Activated CD4-positive, CD25-positive, alpha-beta regulatory T cell treated with anti-CD3 and anti-CD28 coated beads, Interleukin-2, amount 50 U/mL, for 16 hours (primary cell): ENCODE data around the gene COL4A6.
"Not testable (repeated sequence)": the region's sequence is repeated elsewhere in the genome, so short reads cannot be mapped to it uniquely, and the experiment has no call there.

Source experiments
- DNase-seq: peaks from one replicate; pipeline ENCODE4 v3.0.0-alpha.2; 2020; ENCODE audit warnings: low read depth, low spot score

COL4A6 gene

DNA sequence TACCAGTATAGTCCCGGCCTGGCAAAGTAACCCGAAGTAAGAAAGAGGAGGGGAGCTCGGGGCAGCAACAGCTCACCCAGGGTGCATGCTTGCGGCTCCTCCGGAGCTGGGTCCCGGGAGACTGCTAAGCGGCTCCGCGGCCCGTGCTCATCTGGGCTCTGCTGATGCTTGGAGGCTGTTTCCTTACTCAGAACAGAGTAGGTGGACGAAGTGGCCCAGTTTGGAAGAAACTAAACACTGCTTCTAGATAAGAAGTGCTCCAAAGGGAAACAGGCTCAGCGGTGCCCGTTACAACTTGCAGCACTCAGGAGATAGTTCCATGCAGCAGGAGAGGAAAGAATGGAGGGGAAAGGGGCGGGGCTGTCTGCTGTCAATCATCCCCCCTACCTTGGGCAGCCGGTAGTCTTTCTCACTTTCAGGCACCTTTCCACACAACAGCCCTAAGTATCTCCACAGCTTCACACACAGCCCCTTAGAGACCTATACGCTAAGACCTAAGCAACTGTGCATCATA, at the start of gene COL4A6:
Gene COL4A6 (minus strand): TSS at position 313 of the 514 bp plus-strand sequence. CDS start 226 bp downstream, at position 87.
- no peak for DNase-seq

DNA sequence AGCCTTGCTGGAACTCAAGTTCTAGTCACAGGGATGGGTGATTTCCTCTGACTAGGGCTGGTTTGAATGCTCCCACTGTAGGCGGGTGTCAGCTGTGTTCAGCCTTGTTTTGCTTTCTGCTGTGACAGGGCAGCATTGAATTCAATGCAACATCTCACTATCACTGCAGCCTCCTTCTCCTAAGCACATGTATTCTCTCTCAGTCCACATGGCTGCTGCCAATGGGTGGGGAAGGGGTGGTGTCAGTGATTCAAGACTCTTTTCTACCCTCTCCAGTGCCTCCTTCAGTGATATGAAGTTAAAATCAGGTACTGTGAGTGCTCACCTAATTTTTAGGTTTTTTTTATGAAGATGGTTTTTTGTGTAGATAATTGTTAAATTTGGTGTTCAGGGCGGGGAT, 47.7 kb upstream of the COL4A6 start:
- DNase-seq, result no peak

- DNase-seq, result no peak
Measured at GRCh38 chrX:108484251-108484650, 46.0 kb upstream of the COL4A6 start.

GRCh38 chrX:108481528-108481927, 43.3 kb upstream of the COL4A6 start:
- DNase-seq, result not testable (repeated sequence)

DNA sequence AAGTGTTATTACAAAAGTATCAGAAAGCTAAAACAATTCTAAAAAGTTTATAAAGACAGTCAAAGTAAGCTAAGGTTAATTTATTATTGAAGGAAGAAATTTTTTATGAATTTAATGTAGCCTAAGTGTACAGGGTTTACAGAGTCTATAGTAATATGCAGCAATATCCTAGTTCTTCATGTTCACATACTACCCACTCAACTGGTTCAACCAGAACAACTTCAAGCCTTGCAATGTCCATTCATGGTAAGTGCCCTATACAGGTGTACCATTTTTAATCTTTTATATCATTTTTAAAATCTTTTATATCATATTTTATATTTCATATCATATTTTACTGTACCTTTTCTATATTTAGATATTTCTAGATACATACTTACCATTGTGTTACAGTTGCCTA, 35.8 kb upstream of the COL4A6 start:
- DNase-seq, result no peak

DNA sequence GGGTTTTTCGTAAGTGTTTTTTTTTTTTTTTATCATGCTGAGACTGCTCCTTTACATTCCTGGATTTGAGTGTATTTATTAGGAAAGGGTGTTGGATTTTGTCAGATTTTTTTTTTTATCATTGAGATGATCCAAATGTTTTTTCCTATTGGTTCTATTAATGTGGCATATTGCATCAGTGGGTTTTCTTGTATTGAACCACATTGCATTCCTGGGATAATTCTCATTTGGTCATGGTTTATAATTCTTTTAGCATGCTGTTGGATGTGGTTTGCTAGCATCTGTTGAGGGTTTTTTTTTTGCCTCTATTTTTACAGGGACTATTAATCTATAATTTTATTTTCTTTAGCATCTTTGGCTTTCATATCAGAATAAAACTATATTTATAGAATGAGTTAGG, 30.3 kb upstream of the COL4A6 start:
- DNase-seq, result no peak

DNA sequence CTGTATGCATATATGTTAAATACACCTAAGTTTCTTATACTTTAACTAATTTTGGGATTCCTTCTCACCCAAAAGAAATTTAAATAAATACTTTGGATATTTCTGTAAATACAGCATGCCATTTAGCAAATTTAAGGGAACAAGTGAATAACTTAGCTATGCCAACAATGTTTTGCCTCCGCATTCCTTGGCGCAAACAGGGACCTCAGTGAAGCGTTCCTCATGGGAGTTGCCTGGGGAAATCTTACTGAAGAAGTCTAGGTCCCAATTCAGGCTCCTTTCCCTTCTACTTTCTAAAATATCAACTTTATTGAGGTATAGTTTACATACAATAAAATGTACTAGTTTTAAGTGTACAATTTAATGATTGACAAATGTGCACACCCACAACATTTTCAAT, 26.4 kb upstream of the COL4A6 start:
- DNase-seq, result no peak

DNA sequence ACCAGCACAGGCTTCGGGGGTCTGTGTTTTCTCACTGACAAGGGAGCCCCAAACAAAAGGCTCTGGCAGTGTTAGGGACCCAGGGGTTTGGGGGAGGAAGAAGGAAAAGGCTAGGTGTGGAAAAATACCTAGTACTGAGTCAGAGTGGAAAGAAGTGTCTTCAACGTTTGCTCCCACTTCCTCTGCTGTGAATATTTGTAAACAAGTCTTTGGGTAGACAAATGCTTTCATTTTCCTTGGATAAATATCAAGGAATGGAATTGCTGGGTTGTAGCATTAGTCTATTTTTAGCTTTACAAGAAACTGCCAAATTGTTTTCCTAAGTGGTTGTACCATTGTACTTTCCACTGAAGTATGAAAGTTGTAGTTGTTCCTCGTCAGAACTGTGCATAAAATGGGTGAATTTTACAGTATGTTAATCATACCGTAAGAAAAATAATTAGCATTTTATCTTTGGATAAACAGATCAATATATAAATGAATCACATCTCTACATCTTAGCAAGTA, 18.8 kb upstream of the COL4A6 start:
- no peak for DNase-seq

- DNase-seq, result no peak
Measured at GRCh38 chrX:108453841-108454240, 15.6 kb upstream of the COL4A6 start.

GRCh38 chrX:108447303-108447702, 9.1 kb upstream of the COL4A6 start:
- no peak for DNase-seq

GRCh38 chrX:108442901-108443464, 4.8 kb upstream of the COL4A6 start:
- DNase-seq, result no peak

DNA sequence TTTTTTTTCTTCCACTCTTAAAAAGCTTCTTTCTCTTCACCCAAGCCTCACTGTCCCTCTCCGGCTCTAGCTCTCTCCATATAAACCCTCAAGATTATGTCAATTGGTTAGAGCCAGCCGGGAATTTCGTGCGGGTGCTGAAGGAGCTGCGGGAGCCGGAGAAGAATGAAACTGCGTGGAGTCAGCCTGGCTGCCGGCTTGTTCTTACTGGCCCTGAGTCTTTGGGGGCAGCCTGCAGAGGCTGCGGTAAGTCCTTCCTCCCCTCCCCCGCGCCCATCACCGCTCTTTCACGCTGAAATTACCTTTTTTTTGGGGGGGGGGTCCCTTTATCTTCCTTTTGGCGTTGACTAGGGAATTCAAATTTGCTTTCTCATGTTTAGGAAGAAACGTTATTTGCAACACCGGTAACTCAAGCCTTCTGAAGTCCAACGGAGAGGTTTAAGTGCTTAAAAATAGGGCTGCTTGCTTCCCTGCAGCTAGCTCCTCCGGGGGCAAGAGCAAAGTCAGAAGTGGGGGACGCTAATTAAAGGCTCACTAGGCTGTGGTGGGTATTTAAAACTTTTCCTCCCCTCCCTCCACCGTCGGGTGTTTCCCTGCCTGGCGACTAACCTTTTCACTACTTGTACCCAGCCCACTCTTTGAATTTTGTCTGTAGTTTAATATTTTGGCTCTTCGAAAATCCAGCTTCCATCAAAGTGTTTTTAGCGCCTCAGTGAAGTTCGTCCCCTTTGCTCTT, 1.9 kb upstream of the COL4A6 start:
- DNase-seq, result no peak

DNA sequence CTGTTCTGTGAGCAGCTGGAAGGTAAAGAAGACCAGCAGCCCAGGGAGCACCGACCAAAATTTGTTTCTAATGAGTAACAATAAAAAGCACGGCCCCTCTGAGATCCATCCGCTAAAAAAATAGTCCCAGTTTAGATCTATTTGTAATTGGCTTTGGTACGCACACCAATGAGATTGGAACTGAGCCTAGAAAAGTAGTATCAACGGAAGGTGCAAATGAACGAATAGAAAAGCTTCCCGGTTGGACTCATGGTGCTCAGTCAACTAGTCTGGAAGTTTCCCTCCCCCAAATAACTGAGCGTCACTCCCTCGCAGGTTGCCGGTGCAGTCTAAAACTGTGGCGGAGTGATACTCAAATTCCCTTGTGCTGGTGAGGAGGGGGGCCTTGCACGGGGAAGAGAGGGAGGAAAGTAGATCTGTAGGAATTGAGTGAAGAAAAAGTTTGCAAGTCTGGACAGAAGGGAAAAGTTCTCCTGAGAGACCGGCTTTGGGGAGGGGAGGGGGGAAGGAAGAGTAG, 1.3 kb upstream of the COL4A6 start, which contains the start of gene COL4A5:
Gene COL4A5 (plus strand): TSS at position 413 of the 517 bp plus-strand sequence. CDS start 288 bp downstream, outside the sequence.
- DNase-seq, result no peak

DNA sequence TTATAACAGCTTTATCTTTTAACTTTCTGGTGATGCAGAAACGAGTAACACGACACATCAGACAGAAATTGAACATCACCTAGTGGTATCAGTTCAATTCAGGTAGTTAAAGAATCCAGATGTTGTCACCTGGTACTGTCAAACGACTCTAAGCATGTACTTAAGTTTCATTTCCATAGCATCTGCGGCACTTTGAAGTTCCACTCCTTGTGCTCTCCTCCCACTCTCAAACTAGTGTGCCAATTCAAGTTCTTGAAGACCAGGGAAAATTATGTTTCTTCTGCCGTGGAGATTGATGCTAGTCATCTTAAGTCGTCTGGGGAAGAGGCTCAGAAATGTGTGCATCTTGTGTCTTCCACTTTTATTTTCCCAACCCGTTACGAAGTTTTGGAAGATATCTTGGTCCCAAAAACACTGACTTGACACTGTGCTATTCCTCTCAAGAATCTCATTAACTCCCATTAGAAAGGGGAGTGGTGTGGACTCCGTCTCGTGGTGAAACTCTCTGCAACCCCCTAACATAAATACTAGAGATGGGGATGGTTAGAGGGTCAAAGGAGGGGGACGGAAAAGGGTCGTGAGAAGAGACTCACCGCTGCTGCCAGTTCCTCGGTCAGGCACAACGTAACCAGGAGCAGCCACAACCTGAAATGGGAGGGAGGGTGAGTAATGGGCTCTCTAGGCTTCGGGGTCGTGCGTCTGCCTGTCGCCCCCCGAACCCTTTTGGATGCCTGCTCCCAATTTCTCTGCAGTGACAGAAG, 693 bp downstream of the COL4A6 start:
- no peak for DNase-seq

DNA sequence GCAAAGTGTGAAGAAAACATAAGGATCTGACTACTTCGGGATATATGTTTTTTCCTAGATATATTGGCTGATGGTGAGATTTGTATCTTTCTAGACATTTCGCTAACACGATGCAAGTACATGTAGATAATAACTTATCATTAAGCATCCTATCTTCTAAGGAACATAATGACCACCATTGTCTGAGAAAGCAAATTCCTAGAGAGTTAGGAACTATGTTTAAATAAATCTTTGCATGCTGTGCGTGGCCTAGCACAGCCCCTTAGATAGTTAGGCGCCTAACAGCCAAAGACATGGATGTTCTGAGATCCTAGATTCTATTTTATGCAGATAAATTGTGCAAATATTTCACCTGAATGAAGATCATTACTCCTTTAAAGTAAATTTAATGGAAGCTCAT, 3.0 kb downstream of the COL4A6 start:
- DNase-seq, result no peak

GRCh38 chrX:108426262-108426661, 12.0 kb downstream of the COL4A6 start:
- no peak for DNase-seq

- DNase-seq, result no peak
Measured at GRCh38 chrX:108420481-108420880, 17.7 kb downstream of the COL4A6 start.

DNA sequence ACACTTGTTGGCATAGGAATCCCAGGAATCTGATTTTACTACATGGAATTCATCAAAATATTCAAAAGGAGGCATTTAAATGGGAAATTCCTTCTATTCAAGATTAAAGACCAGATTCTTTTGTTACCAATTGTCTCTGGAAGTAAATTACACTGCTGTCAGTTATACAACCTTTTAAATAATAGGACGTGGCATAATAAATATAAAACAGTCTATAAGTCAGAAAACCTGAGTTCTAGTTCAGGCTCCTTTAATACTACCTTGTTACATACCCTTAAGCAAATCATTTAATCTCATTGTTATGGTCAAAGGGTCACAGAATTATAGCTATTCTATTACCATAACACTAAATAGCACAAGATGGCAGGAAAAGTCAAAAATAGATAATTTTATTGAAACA, 18.8 kb downstream of the COL4A6 start:
- DNase-seq, result no peak

DNA sequence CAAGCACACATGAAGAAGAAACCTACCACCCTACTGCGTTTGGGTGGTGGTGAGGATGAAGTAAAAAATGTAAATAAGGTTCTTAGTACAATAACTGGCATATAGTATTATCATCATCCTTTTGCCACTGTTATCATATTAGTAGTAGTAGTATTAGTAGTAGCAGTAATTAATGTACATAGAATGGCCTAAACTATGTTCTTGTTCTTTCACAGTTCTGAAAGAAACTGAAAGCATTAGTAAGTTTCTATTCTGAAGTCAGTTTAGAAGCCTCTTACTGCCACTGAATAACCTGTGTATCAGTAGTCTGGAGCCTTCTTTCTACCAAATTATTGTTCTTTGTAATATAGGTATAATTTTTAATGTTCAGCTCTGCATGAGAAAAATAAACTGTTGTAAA, 21.0 kb downstream of the COL4A6 start:
- no peak for DNase-seq

DNA sequence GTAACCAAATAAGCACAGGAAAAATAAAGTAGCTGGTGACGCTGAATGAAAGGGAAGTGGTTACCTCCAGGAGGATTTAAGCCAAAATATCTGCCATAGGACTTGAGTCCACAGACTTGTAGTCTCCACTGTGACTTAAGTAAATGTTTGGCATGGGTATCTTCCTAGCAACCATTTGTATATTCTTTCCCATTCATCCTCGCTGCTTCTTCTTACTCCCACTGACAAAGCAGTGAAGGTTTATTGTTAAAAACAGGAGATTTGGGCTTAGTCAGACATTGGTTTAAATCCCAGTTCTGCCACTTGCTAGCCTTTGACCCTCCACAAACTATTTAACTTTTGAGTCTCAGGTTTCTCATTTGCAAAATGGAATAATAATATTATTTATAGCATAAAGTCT, 22.3 kb downstream of the COL4A6 start:
- no peak for DNase-seq

DNA sequence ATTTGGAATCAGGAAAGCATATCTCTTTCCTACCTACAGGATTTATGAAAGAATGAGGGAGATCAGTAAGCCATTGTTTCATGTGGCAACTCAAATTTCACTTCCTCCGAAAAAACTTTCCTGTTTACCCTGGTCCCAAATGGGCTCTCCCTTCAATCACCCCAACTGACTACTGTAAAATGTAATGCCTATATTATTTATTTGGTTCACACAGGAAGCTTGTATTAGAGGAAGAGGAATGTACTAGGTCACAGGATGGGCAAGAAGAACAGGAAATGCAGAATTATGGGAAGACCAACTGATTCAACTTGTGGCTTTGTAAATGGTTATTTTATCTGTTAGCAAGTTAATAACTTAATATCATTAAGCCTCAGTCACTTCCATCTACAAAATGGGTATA, 23.1 kb downstream of the COL4A6 start:
- no peak for DNase-seq

DNA sequence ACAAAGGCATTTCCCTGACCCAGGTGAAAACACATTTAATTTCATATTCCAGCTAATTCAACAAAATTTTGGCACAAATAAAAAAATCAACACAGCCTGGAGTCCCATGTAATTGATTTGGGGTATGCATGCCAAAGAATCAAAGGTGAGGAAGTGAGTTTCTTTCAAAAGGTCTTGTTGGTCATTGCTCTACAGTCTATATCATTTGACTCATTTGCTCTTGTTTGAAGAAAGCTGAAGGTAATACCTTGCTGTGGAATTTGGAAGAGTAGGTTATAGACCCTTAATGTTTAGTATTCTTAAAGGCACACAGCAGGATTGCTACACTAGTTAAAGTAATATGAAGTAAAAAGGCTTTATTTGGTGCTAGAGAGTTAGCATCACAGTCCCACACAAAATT, 25.4 kb downstream of the COL4A6 start:
- DNase-seq, result no peak
